GM23338 (cell line): ENCODE measurements around the gene SPIRE2.
"Not testable (repeated sequence)": the region's sequence is repeated elsewhere in the genome, so short reads cannot be mapped to it uniquely, and the experiment has no call there.

Experiments used
- CREB1 ChIP-seq: fragments of 250-450 bp; sonication (Bioruptor Pico); IDR thresholded peaks from 2 replicates; pipeline ENCODE4 v1.5.0; 2020; ENCODE audit warnings: low read depth, mild to moderate bottlenecking, moderate library complexity
- ETS1 ChIP-seq: IDR thresholded peaks from 2 replicates; pipeline ENCODE4 v1.6.1; 2016; ENCODE audit warnings: antibody characterized with exemption
- EZH2 ChIP-seq: fragments of 200-600 bp; sonication (generic); IDR thresholded peaks from one replicate; pipeline ENCODE4 v1.8.0; 2017; ENCODE audit warnings: antibody characterized with exemption, mild to moderate bottlenecking, low read depth; ENCODE audit not compliant: unreplicated experiment
- EZH2phosphoT487 ChIP-seq: fragments of 200-600 bp; sonication (generic); IDR thresholded peaks from one replicate; pipeline ENCODE4 v1.8.1; 2018; ENCODE audit warnings: antibody characterized with exemption; ENCODE audit not compliant: unreplicated experiment
- JUNB ChIP-seq: IDR thresholded peaks from one replicate; pipeline ENCODE4 v1.6.1; 2016; ENCODE audit warnings: antibody characterized with exemption; ENCODE audit not compliant: unreplicated experiment
- NANOG ChIP-seq: IDR thresholded peaks from 2 replicates; pipeline ENCODE4 v1.6.1; 2016; ENCODE audit warnings: antibody characterized with exemption, borderline replicate concordance
- POLR2AphosphoS5 ChIP-seq: IDR thresholded peaks from 2 replicates; pipeline ENCODE4 v1.6.1; 2016; ENCODE audit warnings: antibody characterized with exemption, low read depth
- STAT1 ChIP-seq: IDR thresholded peaks from one replicate; pipeline ENCODE4 v1.6.1; 2016; ENCODE audit warnings: antibody characterized with exemption; ENCODE audit not compliant: unreplicated experiment
- ZNF114 ChIP-seq: fragments of 250-450 bp; sonication (Bioruptor Pico); IDR thresholded peaks from 2 replicates; pipeline ENCODE4 v1.5.0; 2020; ENCODE audit warnings: mild to moderate bottlenecking, moderate library complexity
- ZNF331 ChIP-seq: fragments of 250-450 bp; sonication (Bioruptor Pico); IDR thresholded peaks from 2 replicates; pipeline ENCODE4 v1.5.0; 2020; ENCODE audit warnings: low read depth, mild to moderate bottlenecking, moderate library complexity
- TF ChIP-seq, protein P1 (sequence below), 2 experiments: fragments of 200-600 bp in 1 of 2; sonication (generic) in 1 of 2; conservative IDR thresholded peaks; 2 replicates each; pipeline versions ENCODE4 v1.5.1 to v1.6.1; 2016 to 2017; ENCODE audit warnings: antibody characterized with exemption in 2 of 2, low read depth in 2 of 2, mild to moderate bottlenecking in 2 of 2, moderate library complexity in 1 of 2
- TF ChIP-seq, protein P2 (sequence below): IDR thresholded peaks from one replicate; pipeline ENCODE4 v1.6.1; 2018; ENCODE audit warnings: antibody characterized with exemption; ENCODE audit not compliant: unreplicated experiment

DNA sequence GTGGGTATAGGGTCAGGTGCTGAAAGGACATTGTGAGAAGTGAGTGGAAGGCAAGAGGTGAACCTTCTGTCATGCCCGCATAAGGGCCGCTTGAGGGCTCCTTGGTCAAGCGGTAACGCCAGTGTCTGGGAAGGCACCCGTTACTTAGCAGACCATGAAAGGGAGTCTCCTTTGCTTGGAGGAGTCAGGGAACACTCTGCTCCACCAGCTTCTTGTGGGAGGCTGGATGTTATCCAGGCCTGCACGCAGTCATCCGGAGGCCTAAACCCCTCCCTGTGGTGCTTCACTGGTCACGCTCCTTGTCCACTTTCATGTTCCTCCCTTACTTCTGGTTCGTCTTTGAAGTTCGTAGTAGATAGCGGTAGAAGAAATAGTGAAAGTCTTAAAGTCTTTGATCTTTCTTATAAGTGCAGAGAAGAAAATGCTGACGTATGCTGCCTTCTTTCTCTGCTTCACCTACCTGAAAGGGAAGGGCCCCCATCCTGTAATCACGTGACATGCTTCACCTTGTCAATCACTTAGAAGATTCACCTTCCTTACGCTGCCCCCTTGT is 9.3 kb upstream of the SPIRE2 start:
- TF ChIP-seq, protein P1, sequence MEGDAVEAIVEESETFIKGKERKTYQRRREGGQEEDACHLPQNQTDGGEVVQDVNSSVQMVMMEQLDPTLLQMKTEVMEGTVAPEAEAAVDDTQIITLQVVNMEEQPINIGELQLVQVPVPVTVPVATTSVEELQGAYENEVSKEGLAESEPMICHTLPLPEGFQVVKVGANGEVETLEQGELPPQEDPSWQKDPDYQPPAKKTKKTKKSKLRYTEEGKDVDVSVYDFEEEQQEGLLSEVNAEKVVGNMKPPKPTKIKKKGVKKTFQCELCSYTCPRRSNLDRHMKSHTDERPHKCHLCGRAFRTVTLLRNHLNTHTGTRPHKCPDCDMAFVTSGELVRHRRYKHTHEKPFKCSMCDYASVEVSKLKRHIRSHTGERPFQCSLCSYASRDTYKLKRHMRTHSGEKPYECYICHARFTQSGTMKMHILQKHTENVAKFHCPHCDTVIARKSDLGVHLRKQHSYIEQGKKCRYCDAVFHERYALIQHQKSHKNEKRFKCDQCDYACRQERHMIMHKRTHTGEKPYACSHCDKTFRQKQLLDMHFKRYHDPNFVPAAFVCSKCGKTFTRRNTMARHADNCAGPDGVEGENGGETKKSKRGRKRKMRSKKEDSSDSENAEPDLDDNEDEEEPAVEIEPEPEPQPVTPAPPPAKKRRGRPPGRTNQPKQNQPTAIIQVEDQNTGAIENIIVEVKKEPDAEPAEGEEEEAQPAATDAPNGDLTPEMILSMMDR (conservative IDR thresholded peaks at IDR 0.05; ENCODE audit: low read depth in 2 of 2), result not testable (repeated sequence)
- not testable (repeated sequence) for TF ChIP-seq POLR2AphosphoS5; EZH2; EZH2phosphoT487; JUNB; ETS1; CREB1 (CRISPR knock-in tag); ZNF114 (CRISPR knock-in tag); ZNF331 (CRISPR knock-in tag); STAT1; NANOG
- TF ChIP-seq, protein P2, sequence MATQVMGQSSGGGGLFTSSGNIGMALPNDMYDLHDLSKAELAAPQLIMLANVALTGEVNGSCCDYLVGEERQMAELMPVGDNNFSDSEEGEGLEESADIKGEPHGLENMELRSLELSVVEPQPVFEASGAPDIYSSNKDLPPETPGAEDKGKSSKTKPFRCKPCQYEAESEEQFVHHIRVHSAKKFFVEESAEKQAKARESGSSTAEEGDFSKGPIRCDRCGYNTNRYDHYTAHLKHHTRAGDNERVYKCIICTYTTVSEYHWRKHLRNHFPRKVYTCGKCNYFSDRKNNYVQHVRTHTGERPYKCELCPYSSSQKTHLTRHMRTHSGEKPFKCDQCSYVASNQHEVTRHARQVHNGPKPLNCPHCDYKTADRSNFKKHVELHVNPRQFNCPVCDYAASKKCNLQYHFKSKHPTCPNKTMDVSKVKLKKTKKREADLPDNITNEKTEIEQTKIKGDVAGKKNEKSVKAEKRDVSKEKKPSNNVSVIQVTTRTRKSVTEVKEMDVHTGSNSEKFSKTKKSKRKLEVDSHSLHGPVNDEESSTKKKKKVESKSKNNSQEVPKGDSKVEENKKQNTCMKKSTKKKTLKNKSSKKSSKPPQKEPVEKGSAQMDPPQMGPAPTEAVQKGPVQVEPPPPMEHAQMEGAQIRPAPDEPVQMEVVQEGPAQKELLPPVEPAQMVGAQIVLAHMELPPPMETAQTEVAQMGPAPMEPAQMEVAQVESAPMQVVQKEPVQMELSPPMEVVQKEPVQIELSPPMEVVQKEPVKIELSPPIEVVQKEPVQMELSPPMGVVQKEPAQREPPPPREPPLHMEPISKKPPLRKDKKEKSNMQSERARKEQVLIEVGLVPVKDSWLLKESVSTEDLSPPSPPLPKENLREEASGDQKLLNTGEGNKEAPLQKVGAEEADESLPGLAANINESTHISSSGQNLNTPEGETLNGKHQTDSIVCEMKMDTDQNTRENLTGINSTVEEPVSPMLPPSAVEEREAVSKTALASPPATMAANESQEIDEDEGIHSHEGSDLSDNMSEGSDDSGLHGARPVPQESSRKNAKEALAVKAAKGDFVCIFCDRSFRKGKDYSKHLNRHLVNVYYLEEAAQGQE, result not testable (repeated sequence)
